GM21447 (cell line): ENCODE results near the gene ITGA2B.
A peak's percentile ranks its signal among the peaks of the same experiment; 100 is the strongest.

ENCODE experiments used
- ATAC-seq: cut with Tn5 transposase; IDR thresholded peaks from one replicate; pipeline ENCODE4 v1.9.1; 2021; ENCODE audit not compliant: unreplicated experiment

The ITGA2B gene

DNA sequence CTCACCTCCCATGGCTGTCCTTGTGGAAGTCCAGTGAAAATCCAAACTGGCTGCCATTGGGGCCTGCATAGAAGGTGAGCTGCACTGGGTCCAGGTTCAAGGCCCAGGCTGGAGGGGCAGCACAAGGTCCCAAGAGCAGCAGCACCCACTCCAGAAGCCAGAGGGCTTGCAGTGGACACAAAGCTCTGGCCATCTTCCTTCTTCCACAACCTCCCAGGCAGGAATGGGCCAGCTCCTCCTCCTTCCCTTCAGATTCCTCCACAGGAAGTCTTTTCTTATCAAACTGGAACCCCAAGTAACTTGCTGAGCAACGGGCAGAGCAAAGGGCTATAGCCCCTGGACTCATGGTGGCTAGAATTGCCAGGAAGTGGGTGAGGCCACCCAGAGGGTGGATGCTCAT, at the start of gene ITGA2B:
ITGA2B (minus strand) TSS at position 369 of the 400 bp plus-strand sequence; CDS start at position 193, 176 bp downstream.
- no peak for ATAC-seq

DNA sequence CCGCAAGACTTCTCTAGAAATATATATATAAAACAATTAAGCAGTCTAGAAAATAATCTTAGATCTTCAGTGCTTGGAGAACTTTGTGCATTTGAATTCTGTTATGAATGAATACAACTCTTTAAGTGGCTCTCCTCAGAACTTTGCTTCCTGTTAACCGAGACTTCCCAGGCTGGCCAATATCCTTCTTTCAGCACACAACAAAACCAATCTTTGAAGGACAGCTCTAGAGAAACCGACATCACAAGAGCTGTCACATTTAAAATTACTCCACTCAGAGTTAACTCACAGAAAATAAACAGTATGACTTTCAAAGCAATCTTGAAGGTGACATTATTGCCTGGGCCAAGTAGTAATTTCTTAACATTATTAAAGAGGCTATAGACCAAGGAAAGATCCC, 49.7 kb upstream of the ITGA2B start:
- no peak for ATAC-seq

DNA sequence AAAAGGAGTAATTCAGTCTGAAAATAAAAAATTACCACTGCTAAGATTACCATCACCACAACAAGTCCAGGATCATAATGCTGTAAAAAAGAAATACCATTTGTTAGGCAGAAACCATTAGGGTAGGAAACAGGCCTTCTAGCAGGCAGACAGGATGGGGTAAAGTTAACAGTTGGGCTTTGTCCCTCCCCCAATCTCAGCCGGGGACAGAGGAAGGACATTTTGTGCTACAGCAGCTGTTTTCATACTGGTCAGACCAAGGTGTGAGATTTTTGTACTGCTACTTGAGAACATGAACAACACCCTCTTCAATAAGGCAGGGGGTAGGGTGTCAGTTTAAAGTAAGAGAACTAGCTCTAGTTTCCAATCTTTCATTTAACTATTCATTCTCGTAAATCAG, 49.2 kb upstream of the ITGA2B start:
- no peak for ATAC-seq

DNA sequence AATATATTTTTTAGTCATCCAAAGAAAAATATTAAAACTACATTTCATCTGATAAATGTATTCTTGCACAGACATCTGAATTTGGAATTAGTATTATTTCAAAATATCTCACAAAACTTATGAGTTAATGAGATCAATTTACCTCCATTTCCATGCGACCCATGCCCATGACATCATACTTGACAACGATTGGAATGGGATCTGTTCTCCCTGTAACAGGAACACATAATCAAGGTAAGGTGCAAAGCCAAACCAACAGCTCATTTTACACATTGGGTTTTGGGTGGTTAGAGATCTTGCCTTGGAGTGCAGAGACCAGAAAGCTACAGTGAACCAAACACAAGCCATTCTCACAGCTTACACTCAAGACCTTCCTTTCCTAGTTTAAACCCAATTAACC, 46.9 kb upstream of the ITGA2B start:
- ATAC-seq = no peak

DNA sequence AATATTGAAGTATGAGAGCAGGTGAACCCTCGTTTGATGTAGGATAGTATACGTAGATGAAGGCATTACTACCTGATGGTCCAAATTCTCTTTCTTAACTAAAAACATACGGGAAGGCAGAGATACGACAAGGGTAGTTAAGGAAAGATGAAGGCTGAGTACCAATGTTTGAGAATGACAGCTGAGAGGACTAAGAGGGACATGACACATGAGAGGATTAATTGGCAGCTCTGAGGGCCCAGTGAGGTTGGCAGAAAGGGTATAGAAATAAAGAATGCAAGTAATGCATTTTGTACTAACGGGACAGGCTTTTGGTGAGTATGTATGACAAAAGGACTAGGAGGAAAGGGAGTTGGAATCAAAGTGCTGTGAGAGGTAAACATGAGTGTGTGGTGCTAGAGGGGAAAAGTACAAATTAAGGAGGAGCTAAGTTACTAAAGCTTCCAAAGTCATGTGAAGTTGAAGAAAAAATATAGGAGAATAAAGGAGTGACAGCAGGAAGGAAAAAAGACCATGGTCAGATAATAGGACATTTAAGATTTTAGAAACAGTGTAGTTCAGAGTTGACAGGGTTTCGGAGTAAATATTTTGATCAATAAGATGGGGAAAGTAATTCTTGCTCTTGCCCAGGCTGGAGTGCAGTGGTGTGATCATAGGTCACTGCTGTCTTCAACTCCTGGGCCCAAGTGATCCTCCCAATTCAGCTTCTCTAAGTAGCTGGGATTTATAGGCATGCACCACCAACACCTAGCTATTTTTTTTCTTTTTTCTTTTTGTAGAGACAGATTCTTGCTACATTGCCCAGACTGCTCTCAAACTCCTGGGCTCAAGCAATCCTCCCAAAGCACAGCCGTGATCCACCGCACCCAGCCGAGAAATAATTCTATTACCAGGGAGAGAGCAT, 43.1 kb upstream of the ITGA2B start:
- no peak for ATAC-seq

DNA sequence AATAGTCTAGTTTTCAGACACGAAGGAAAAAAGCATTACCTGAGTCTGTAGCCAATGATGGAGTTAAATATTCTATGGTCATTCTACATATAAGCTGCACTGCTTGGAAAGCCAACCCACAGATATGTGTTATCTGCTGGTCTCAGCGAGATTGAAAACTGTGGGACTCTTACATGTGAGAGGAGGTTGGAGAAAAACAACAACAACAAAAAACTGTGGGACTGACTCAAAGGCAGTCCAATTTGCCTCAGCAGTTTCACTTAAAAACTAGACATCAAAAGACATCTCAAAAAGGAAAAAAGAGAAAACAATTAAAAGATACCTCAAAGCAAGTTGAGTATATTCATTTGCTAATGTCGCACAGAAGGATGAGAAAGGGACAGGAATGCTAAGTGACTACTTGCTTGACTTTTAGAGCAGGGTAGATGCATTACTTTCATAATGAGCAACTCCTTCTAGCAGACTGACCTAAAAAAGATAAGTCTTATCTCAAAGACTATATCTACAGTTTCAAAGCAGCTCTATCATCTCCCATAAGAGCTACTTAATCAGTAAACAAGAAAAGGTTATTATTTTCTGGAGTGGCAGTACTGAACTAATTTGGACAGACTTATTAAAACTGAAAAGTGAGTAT, 35.5 kb upstream of the ITGA2B start:
- ATAC-seq = no peak

DNA sequence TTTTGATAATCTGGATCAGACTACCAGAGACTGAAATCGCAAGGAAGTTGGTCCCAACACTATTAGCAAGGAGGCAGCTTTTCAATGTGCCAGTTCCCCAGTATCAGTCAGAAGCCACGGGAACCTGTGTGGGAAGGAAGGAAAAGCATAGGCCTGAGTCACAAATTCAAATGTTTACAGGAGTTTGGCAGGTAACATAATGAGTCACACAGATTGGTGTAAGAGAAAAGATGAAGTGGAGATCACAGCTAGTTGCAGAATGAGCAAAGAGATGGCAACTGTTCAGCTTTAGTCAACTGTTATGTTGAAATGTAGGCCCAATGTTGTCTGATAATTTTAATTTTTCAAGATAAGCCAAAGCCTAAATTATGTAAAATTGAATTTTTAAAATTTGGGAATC, 28.1 kb upstream of the ITGA2B start:
- no peak for ATAC-seq

DNA sequence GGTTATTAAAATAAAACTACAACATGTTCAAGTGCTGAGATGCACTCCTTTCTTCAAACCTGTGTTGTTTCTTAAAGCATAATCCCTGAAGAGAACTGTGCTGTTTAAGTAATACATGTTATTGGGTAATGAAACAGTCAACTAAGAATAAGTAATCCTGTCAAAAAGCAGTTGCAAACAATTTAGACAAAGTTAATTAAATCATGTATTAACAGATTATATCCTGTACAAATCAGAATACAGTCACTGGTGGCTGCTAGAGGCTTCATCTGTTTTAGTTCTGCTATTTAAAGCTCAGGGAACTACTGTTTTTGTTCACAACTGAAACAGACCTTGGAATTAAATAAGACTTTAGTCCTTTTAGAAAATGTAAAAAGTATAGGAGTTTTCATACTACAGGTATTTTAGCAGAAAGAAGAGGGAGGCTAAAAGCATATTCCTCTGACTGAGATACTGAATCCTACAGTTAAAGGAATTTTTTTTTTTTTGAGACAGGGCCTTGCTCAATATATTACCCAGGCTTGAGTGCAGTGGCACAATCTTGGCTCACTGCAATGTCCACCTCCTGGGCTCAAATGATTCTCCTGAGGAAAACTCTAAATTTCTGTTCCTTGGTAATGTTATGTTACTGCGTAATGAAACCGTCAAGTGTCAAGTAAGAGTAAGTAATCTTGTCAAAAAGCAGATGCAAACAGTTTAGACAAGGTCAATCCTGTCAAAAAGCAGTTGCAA, 27.3 kb upstream of the ITGA2B start:
- ATAC-seq = no peak

DNA sequence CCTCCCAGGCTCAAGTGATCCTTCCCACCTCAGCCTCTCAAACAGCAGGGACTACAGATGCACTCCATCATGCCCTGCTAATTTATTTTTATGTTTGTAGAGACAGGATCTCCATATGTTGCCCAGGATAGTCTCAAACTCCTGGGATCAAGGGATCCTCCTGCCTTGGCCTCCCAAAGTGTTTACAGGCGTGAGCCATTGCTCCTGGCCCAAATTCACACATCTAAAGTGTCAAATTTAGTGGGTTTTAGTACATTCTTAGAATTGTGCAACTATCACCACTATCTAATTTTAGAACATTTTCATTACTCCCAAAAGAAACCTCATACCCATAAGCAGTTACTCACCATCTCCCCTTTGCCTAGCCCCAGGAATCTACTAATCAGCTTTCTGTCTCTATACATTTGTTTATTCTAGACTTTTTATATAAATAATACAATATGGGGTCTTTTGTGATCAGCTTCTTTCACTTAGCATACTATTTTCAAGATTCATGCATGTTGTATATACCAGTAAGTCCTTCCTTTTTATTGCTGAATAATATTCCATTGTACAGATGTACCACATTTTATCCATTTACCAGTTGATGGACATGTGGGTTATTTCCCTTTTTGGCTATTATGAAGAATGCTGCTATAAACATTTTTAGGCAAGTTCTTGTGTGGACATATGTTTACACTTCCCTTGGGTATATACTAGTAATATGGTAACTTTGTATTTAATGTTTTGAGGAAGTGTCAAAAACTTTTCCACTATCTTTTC, 25.1 kb upstream of the ITGA2B start:
- no peak for ATAC-seq

DNA sequence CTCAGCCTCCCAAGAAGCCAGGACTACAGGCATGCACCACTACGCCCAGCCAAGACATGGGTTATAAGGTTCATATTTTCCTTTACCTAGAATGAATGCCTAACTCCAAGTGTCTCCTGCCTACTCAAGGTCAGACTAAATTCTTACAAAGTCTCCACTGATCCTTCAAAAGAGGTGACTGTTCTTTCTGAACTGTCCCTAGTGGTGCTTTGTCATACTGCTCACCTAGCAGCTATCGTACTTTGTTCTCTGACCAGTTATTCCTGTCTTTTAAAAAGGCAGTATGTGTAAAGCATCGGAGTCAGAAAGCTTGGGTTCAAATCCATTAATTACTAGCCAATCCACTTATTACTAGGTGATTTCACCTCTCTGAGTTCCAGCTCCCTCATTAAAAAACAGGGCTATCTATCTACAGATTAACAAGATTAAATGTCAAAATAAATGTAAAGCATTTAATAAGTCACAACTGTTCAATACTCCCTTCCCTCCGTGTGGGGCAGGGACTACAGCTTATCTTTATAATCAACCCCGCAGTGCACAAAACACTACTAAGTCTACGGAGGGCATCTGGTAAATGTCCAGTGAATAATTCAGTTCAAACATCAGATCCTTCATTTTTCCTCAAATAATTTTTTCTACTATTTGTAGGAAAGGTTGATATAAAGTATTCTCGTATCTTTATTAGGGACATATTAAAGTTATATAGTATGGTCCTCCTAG, 20.0 kb upstream of the ITGA2B start:
- ATAC-seq = no peak

DNA sequence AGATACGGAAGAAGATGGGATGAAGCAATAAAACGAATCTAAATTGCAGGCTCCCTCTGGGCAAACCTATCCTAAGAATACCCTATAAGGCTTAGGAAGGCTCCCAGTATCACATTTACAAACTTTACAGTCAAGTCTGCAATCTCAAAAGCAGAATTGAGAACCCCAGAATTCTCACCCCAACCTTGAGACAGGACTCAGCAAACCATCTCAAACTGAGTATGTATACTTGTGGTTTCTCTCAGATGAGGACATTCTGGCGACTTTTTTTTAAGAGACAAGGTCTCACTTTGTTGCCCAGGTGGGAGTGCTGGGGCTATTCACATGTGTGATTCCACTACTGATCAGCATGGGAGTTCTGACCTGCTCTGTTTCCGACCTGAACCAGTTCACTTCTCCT, 19.3 kb upstream of the ITGA2B start:
- no peak for ATAC-seq

DNA sequence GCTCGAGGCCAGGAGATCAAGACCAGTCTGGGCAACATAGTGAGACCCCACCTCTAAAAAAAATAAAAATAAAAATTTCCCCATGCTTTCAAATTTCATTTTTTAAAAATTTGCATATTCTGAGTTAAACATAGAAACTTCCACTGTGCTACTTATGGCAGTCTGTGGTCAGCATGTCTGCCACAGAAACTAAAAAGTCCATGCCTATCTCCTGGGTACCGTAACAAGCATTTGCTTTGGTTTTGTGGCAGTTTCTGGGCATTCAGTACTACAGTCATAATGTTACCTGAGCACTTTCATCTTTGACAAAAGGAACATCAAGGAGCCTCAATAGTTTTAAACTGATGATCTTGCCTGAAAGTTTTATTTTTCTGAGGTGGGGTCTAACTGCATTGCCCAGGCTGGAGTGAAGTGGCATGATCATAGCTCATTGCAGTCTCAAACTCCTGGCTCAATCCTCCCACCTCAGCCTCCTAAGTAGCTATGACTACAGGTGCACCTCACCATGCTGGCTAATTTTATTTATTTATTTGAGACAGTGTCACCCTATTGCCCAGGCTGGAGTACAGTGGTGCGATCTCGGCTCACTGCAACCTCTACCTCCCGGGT, 13.2 kb upstream of the ITGA2B start:
- ATAC-seq = peak; percentile 64

DNA sequence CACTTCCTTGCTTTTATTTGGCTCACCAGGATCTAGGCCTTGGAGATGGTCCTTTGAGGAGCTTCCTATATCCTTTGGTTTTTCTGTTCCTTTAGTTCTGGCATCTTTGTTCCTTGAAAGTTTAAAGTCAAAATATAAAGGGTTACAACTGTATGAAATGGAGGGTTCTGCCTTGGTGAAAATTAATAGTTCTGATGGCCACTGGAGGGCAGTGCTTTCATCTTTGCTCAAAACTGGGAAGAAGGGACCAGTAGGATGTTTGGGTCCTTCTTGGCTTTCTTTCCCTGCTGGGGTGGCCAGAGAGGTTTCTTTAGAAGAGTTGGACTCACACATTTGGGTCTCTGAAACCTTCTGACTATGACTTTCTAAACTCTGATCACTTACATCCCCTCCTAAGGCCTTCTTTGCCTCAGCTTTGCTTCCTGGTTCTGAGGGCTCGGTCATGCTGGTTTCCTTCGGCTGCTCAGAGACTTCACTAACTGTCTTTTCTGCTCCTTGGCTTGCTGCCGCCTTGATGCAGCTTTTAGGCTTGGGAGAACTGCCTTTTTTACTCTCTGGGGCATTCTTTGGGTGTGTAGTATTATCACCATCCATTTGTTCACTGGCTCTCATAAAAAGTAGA, 10.9 kb upstream of the ITGA2B start:
- ATAC-seq = no peak

DNA sequence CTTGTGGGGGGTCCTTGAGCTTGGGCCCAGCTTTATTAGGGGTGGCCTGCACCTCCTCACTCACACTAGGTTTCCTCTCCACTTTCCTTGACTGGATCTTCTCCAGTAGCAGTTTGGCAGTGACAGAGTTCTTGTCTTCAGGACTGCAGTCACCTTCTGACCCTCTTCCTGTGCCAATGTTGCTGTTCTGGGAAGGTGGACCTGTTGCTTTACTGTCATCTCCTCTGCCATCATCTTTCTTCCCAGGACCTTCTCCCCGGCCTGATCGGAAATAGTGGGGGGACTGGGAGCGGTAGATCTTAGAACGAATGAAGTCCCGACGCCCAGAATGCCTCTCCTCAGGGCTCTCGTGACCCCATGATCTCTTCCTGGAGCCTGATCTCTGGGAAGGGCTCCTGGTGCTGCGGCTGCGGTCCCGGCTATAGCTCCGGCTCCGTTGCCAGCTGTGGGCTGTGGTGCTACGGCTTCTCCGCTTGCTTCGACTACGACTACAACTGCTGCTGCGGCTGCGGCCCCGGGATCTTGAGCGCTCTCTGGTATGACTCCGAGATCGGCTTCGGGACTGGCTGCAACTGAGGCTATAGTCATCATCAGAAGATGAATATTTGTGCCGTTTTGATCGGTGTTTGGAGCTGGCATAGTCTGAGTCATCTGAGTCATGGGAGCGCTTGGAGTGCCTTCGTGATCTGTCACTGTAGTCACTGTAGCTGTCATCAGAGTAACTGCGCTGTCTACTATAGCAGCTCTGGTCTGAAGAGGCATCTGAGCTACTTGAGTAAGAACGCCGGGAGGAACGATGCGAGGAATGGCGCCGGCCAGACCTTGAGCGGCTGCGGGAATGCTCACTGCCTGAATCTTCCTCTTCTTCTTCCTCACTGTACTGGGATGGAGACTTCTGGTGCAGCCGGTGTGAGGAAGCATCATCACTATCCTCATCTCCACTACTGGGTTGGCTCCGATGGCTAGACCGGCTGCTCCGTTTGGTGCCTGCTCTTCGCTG, 9.5 kb upstream of the ITGA2B start:
- no peak for ATAC-seq

DNA sequence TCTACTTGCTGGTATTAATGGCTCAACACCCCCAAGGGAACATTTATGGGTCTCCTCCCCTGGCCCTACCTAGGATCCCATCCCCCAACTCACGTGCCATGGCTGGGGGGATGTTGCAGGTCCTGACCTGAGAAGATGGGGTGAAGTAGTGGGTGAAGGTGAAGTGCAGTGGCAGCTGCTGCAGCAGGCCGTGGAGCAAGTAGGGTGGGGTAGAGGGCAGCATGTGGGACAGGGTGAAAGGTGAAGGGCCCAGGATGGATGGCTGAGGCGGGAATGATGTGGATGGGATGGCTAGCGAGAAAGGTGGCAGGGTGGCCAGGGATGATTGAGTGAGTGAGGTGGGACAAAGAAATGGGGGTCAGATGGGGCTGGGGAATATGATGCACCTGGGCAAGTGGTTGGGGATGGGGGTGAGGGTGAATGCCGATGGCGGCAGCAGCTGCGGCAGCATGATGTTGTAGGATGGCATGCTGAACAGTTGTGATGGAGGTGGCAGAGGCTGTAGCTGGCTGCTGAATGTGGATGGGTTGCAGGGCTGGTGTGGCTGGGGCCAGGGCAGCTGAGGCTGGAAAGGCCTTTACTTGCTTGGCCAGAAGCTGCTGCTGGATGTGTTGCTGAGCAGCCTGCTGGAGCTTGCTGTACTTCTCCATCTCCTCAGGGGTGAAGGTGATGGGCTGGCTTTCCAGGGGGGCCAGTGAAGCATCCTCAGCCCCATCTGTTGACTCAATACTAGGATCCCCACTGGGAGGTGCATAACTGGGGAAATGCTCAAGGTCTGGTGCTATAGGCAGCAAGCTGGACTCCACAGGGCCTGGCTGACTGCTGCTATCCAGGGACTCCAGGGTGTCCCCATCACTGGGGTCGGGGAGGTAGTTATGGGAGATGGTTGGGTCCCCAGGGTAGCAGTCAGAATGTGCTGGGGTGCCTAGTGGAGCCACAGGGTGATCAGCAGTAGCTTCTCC, 8.3 kb upstream of the ITGA2B start:
- ATAC-seq = no peak

DNA sequence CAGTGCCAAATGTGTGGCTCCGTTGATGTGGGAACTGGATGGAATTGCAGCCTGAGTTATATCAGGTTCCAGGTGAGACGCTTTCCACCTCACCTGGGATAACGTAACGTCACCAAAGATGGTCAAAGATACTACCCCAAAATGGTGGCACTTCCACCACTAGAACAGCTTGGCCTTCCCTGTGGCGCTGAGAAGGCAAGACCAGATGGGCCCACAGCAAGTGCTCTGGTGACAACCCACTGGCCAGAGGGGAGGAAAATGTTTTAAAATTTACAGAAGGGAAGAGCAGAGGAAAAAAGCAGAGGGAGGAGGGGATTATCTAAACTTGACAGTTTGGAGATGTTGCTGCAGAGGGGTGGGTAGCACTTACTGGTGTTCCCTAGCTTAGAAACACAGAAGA, 7.5 kb upstream of the ITGA2B start:
- ATAC-seq = no peak

DNA sequence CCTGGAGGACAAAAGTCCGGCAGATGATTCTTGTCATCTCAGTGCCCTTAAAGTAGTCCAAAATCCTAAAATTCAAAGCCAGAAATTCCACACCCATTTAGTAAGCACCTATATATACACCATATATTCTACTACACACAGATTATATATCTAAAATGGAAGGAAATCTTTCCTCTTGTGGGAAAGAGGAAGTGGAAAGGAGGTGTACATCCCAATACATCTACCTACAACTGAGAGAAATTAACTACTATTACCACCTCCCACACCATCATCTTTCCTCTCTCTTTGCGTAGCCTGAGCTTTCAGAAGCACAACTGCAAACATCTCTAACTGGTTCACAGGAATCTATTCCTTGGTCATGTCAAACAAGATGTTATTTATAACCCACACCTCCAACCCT, 5.4 kb upstream of the ITGA2B start:
- ATAC-seq = no peak
